Left forelimb (tissue), 1 donor: ENCODE measurements around the gene HMCN2.

ENCODE experiments used
- DNase-seq: peaks from one replicate; pipeline ENCODE4 v3.0.0-alpha.2; 2018; ENCODE audit warnings: low spot score

Gene HMCN2

GRCh38 chr9:130451509-130452388 is 186.2 kb downstream of the HMCN2 start:
- peak; percentile 86 for DNase-seq

GRCh38 chr9:130452835-130453234 is 187.3 kb downstream of the HMCN2 start:
- no peak for DNase-seq

DNA sequence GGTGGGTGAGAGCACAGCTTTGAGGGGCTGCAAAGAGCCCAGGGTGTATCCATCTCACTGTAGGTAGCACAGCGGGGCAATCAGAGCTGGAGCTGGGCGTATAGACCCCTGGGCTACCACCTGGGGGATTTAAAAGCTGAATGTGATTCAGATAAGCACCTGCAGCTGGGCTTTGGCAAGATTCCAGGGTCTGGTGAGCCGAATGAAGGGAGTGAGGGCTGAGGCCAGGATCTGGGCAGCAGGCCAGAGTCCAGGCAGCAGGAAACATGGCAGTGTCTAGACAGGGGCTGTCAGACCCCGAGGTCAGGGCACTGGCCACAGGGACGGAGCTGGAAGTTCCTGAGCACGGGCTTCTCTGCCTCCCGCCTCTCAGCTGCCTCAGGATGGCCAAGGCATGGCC is 187.9 kb downstream of the HMCN2 start:
- DNase-seq = no peak

GRCh38 chr9:130454096-130454811 is 188.7 kb downstream of the HMCN2 start:
- DNase-seq = no peak

- no peak for DNase-seq
These were observed 189.3 kb downstream of the HMCN2 start for GRCh38 chr9:130454812-130455325.

DNA sequence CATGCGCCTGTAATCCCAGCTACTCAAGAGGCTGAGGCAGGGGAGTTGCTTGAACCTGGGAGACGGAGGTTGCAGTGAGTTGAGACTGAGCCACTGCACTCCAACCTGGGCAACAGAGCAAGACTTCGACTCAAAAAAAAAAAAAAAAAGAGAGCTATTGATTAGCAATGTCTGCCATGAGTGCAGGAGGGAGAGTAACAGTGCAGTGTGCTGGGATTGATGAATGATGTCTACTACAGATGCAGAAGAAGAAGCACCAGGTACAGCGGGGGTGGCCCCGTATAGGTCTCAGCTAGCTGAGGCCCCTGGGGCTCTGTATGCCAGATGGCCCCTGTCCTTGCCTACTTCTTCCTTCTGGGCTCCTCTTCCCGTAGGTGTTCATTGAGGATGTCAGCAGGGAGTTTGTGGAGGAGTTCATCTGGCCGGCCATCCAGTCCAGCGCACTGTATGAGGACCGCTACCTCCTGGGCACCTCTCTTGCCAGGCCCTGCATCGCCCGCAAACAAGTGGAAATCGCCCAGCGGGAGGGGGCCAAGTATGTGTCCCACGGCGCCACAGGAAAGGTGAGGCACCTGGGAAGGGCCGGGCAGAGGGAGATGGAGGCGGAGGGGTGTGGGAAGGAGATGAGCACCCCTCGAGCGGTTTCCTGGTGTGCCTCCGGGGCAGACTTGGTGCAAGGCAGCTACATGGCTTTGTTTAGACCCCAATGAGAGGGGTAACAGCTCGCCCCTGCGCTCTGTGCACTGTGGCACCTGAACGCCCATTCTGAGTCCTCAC is 192.7 kb downstream of the HMCN2 start:
- DNase-seq = no peak

DNA sequence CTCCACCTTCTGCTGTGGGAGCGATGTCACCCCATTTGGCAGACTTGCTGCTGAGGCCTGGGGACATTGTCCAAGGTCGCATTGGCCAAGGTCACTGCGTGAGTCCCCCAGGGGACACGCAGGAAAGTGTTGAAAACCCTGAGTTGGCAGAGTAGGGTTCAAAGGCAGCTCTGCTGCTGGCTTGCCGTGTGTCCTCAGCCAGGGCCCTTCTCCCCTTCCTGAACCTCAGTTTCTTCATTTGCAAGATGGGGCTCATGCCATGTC is 193.2 kb downstream of the HMCN2 start:
- no peak for DNase-seq

DNA sequence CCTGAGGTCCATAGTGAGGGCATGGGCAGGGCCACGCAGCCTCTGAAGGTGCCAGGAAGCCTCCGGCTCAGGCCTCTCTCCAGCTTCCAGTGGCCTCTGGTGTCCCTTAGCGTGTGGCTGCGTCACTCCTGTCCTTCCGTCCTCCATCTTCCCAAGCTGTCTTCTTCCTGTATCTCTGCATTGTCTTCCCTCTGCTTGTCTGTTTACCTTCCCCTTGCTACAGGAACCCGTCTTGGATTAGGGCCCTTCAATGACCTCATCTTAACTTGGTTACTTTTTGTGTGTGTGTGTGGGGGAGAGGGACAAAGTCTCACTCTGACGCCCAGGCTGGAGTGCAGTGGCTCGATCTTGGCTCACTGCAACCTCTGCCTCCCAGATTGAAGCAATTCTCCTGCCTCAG is 193.6 kb downstream of the HMCN2 start:
- DNase-seq = no peak

- DNase-seq = no peak
These were observed 194.5 kb downstream of the HMCN2 start for GRCh38 chr9:130459941-130460669.

DNA sequence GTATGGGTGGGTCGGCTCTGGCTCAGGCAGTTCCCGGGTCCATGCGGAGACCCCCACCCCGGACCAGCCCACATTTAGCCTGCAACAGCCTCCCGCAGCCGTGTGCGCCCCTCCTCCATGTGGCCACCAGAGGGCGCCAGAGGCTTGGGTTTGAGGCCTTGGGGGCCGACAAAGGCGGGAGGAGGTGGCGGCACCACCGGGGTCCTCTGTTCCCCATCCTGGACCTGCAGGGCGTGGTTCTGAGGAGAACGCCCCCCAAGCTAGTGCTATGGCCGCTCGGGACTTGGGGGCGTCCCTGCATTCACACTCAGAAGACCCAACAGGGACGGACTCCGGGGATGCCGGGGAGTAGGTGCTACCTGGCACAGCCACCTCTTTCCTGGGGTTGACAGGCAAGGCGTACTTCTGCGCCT is 195.7 kb downstream of the HMCN2 start:
- peak; percentile 83 for DNase-seq

GRCh38 chr9:130461731-130462130 is 196.2 kb downstream of the HMCN2 start:
- DNase-seq = no peak

DNA sequence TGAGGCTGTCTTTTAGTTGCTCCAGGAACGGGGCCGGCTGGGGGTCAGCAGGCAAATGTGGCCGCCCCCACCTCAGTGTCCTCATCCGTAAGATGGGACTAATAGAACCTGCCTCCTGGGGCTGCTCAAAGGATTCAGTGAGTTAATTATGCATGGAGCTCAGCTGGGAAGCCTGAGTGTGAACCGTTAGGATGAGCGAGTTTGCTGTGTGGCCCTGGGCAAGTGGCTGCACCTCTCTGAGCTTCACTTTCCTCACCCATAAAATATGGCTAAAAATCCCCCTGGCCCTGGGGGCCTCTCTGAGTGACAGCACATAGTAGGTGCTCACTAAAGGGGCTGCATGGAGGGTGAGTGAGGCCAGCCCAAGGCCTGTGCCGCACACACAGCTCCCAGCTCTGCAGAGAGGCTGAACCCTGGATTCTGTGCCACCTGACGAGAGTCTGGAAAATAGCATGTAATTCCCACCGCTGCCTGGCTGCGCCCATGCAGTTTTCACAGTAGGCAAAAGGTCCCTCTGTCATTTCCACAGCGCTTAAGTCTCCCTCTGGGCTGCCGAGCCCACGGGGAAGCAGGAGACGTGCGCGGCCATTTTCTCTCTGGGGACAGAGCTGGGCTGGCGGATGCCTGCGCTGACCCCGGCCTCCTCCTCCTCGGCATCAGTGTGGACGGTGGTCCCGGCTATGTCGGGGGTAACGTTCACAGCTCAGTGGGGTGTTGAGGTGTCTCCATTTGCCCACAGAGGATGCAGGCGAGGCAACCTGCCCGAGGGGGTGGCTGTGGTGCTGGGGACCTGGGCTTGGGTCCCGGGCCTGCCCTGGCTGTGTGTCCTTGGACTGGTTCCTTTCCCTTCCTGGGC is 197.4 kb downstream of the HMCN2 start:
- DNase-seq = no peak

DNA sequence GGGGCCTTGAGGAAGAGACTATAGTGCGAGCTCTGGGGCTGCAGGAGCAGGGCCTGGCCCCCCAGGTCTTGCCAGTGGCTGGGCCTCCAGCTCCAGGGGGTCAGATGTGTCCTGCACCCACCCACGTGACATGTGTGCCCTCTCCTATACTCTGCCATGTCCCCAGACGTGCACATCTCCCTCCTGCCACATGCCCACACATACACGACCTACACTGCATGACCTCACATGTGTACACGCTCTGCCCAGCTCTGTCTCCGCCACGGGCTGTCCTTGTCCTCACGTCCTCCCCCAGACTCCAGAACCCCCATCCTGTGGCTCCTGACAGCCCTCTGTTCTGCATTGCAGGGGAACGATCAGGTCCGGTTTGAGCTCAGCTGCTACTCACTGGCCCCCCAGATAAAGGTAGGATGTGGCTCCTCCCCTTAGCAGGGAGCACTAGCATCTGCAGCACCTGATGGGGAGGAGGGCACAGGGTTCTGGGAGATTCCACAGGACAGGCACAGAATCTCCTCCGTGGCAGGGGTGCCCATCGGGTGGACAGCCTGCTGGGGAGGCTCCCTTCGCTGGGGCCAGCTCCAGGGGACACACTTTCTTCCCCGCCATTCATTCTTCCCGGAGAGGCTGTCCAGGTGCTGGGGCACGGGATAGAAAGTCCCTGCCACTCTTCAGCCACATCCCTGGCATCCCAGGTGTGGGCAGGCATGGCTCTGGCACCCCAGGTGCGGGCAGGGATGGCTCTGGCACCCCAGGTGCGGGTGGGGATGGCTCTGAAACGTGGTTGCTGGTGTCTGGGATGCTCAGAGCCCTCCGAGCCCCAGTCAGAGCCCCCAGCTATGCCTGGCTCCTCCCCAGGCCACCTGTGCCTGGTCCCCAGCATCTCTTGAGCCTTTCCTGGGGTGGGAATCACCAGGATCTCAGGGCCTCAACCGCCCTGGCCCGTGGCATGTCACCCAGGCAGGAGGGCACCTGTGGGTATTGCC is 198.5 kb downstream of the HMCN2 start:
- no peak for DNase-seq

- DNase-seq = no peak
These were observed 200.0 kb downstream of the HMCN2 start for GRCh38 chr9:130465383-130466096.

DNA sequence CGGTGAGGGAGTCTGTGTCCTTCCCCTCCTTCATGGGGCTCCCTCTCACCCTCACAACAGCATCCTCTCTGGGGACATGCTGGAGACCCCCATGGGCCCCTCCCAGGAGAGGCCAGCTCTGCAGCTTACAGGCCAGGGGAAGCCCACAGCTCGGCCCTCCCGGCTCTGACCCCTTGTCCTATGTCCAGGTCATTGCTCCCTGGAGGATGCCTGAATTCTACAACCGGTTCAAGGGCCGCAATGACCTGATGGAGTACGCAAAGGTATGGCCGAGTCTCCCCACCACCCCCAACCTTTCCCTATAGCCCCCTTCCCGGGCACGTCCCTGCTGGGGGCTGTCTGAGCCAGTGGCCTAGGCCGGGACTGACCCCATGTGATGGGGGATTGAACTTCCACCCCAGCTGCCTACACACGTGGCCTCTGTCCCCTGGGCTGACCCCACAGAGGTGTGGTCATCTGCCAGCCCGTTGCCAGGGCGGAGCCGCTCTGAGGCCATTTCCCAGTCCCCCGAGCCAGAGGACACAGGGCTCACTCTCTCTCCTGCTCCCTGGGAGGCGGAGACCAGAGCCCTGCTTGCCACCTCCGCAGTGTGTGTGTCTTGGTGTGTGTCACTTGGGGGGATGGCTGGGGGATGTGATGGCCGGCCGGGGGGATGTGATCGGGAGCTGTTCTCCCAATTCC is 201.1 kb downstream of the HMCN2 start:
- DNase-seq = no peak

GRCh38 chr9:130467316-130467715 is 201.8 kb downstream of the HMCN2 start:
- no peak for DNase-seq

DNA sequence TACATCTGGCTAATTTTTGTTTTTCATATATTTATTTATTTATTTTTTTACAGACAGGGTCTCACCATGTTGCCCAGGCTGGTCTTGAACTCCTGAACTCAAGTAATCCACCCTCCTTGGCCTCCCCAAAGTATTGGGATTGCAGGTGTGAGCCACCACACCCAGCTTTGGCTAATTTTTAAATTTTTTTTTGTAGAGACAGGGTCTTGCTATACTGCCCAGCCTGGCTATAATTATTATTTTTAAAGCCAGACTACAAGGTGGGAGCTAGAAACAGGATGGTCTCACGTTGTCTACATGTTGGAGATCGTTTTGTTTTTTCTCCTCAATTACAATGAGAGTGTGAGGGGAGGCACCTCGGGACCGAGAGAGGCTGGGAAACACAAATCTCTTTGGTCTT is 203.0 kb downstream of the HMCN2 start:
- DNase-seq = no peak

- no peak for DNase-seq
These were observed 204.7 kb downstream of the HMCN2 start for GRCh38 chr9:130470269-130470668.
